ENCODE results near the gene FAM174C. TPM values are rescaled to one million over a fixed set of nuclear protein-coding genes. Genes with fewer than 3 reads are reported as not detected.
A peak's percentile ranks its signal among the peaks of the same experiment; 100 is the strongest.

FAM174C gene
- total and polyA plus RNA-seq, 8 donors = 6.2 to 240 (median 78.1) TPM

DNA sequence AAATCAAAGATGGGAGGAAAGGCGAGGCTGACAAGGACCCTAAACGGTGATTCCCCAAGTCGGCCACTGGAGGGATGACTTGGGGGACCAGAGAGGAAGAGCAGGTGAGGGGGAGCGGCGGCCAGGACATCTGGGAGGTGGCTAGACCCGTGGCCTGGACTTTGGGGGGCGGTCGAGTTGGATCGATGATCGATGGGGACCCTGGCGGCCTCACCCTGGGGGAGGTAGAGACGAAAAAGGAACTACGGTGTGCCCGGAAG lies 13.9 kb upstream of the FAM174C start:
- Histone ChIP-seq H3K9me3 (no peaks in the 10 kb centered on the region), H3K36me3 (peaks cover 18 to 22% (median 20%) of the 10 kb centered on the region in 4 donors), H3K27ac (peak overlapping the region; percentile 93 to 100 (median 100)), H3K4me1 (peaks cover 72 to 95% (median 88%) of the 10 kb centered on the region in 4 donors), H3K4me3 (peak overlapping the region; percentile 52 to 69 (median 62)), H3K27me3 (no peaks in the 10 kb centered on the region)
- WGBS, 5 donors = 6 to 14% (median 12%) methylated on average over 14 of the region's 14 CpGs
- TF ChIP-seq EP300 (IDR thresholded peaks at IDR 0.05) (no peak), POLR2A (IDR thresholded peaks at IDR 0.05) (no peak), POLR2AphosphoS5 (IDR thresholded peaks at IDR 0.05) (no peak)
- TF ChIP-seq, protein P1, sequence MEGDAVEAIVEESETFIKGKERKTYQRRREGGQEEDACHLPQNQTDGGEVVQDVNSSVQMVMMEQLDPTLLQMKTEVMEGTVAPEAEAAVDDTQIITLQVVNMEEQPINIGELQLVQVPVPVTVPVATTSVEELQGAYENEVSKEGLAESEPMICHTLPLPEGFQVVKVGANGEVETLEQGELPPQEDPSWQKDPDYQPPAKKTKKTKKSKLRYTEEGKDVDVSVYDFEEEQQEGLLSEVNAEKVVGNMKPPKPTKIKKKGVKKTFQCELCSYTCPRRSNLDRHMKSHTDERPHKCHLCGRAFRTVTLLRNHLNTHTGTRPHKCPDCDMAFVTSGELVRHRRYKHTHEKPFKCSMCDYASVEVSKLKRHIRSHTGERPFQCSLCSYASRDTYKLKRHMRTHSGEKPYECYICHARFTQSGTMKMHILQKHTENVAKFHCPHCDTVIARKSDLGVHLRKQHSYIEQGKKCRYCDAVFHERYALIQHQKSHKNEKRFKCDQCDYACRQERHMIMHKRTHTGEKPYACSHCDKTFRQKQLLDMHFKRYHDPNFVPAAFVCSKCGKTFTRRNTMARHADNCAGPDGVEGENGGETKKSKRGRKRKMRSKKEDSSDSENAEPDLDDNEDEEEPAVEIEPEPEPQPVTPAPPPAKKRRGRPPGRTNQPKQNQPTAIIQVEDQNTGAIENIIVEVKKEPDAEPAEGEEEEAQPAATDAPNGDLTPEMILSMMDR (IDR thresholded peaks at IDR 0.05) = no peak
- no peak for DNase-seq
- intact Hi-C loops (cut with DNase I; ENCODE audit: low total_unique reads) = no loop called here

DNA sequence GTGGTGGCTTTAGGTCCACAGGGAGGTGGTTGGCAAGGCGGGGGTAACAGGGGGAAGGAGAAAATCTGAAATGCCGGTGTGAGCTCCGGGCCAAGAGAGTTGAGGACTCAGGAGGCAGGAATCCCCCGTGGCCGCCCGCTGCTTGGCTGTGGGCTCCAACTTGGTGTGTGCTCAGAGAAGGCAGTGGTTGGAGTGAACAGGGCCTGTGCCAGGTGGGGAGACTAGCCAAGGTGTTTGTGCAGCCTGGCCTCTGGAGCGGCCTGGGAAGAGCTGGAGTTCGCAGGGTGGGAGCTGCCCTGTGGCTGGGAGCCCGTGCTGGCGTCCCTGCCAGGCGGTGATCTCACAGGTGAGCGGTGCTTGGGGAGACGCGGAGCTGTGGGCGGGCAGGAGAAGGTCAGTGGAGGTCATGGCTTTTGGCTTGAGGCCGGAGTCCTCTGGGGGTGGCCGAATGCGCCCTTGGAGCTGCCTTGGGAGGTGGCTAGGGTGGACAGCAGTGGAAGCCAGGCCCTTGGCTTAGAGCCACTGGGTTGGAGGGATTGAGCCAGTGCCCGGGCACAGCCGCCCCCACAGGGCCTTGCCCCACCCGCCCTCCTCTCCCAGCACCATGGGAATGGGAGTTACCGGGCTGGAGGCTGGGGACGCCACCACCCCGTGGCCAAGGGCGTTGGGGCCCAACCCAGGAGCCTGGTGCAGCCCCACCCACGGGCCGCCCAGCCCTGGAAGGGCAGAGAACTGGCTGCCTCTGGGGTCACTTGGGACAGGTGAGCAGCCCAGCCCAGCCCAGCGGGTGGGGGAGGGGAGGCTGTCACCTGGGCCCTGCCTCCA lies 13.3 kb upstream of the FAM174C start:
- Histone ChIP-seq H3K4me3 (peak overlapping the region; percentile 52 to 69 (median 62)), H3K27me3 (no peaks in the 10 kb centered on the region), H3K36me3 (peaks cover 13 to 17% (median 14%) of the 10 kb centered on the region in 4 donors), H3K9me3 (no peaks in the 10 kb centered on the region), H3K27ac (peak overlapping the region; percentile 93 to 100 (median 100)), H3K4me1 (peaks cover 77 to 95% (median 89%) of the 10 kb centered on the region in 4 donors)
- peak in 2 of 3 donors; percentile 83 to 87 for TF ChIP-seq POLR2AphosphoS5 (IDR thresholded peaks at IDR 0.05)
- peak in 1 of 4 donors; percentile 71 for TF ChIP-seq POLR2A (IDR thresholded peaks at IDR 0.05)
- no peak for TF ChIP-seq EP300 (IDR thresholded peaks at IDR 0.05)
- peak; percentile 93 to 96 for DNase-seq
- intact Hi-C loops (cut with DNase I; ENCODE audit: low total_unique reads) = no loop called here
- 9 to 31% (median 19%) methylated on average over 18 to 28 of the region's 28 CpGs for WGBS, 5 donors

DNA sequence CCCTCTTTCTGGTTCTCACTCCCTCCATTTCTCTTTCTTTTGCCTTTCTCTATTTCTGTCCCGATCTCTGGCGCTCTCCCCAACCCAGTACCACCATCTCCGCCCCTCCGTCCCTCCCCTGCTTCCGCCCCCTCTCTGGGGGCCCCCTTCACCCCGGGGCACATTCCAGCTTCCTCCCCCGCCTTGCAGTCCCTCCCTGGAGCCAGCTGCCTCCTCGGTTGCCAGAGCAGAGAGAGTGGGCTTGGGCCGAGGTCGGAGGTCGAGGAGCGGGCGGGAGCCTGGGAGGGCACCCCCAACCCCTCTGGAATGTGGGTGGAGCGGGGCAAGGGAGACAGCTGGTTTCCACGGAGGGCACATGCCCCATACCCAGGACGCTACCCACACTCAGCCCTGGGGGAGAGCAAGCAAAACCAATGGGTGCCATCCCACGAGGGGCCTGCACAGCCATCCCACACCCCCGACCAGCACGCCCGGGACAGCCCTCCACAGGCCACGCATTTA lies 12.7 kb upstream of the FAM174C start:
- Histone ChIP-seq H3K36me3 (peaks cover 6 to 10% (median 8%) of the 10 kb centered on the region in 4 donors), H3K27ac (peak overlapping the region; percentile 93 to 100 (median 100)), H3K4me3 (peak overlapping the region in 2 of 4 donors; percentile 52 to 69), H3K4me1 (peaks cover 79 to 95% (median 89%) of the 10 kb centered on the region in 4 donors), H3K9me3 (no peaks in the 10 kb centered on the region), H3K27me3 (no peaks in the 10 kb centered on the region)
- WGBS, 5 donors = 23 to 40% (median 28%) methylated on average over 18 to 21 of the region's 21 CpGs
- TF ChIP-seq, protein P1 (IDR thresholded peaks at IDR 0.05) = no peak
- no peak for TF ChIP-seq POLR2AphosphoS5 (IDR thresholded peaks at IDR 0.05)
- no peak for TF ChIP-seq EP300 (IDR thresholded peaks at IDR 0.05)
- TF ChIP-seq POLR2A (IDR thresholded peaks at IDR 0.05) = no peak
- DNase-seq = no peak
- intact Hi-C loops (cut with DNase I; ENCODE audit: low total_unique reads) = no loop called here

DNA sequence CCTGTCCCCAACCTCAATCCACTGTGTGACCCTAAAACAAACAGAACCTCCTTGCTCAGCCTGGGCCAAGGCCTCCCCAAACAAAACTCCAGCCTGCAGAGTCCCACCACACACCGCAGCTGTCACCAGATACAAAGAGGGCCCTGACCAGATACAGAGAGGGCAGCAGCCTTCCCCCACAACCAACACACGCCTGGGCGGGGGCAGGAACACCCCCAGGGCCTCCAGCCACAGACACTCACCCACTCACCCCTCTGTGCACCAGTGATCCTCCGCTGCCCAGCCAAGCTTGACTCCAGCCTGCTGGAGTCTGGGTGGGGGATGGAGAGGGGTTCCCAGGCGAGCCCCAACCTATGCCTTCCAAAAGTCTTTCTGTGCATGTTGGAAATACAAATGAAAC lies 12.1 kb upstream of the FAM174C start:
- no peaks in the 10 kb centered on the region for H3K27me3 ChIP-seq
- intact Hi-C loops (cut with DNase I; ENCODE audit: low total_unique reads) = no loop called here
- WGBS, 5 donors = 47 to 75% (median 62%) methylated on average over 5 of the region's 5 CpGs
- no peak overlapping the region for H3K4me3 ChIP-seq
- no peaks in the 10 kb centered on the region for H3K9me3 ChIP-seq
- peak overlapping the region; percentile 93 to 100 (median 100) for H3K27ac ChIP-seq
- TF ChIP-seq POLR2AphosphoS5 (IDR thresholded peaks at IDR 0.05) (no peak), EP300 (IDR thresholded peaks at IDR 0.05) (no peak), POLR2A (IDR thresholded peaks at IDR 0.05) (no peak)
- TF ChIP-seq, protein P1 (IDR thresholded peaks at IDR 0.05) = no peak
- peaks cover under 1 to 5% (median 2%) of the 10 kb centered on the region in 4 donors for H3K36me3 ChIP-seq
- peaks cover 79 to 95% (median 89%) of the 10 kb centered on the region in 4 donors for H3K4me1 ChIP-seq
- DNase-seq = no peak
